KMS-11 (cell line): Measurements from ENCODE around the gene SPOCD1.

Source experiments
- H2AFZ ChIP-seq: fragments of 200-600 bp; sonication (generic); 2 replicates; pipeline ENCODE4 v1.6.1; 2016; ENCODE audit warnings: antibody characterized with exemption, mixed run types, low read depth
- H3K27ac ChIP-seq: fragments of 200-600 bp; sonication (generic); 2 replicates; pipeline ENCODE4 v1.6.1; 2016; ENCODE audit warnings: mild to moderate bottlenecking, mixed run types
- H3K27me3 ChIP-seq: fragments of 200-600 bp; sonication (generic); 2 replicates; pipeline ENCODE4 v1.6.1; 2017; ENCODE audit warnings: mild to moderate bottlenecking, low read depth, mixed run types, moderate library complexity; ENCODE audit not compliant: insufficient read depth
- H3K36me3 ChIP-seq: fragments of 200-600 bp; sonication (generic); 2 replicates; pipeline ENCODE4 v1.6.1; 2017; ENCODE audit warnings: mild to moderate bottlenecking, mixed run types; ENCODE audit not compliant: insufficient read depth
- H3K4me1 ChIP-seq: fragments of 200-600 bp; sonication (generic); 2 replicates; pipeline ENCODE4 v1.6.1; 2016; ENCODE audit warnings: mild to moderate bottlenecking, low read depth, mixed run types; ENCODE audit not compliant: poor library complexity, severe bottlenecking
- H3K4me2 ChIP-seq: fragments of 200-600 bp; sonication (generic); 2 replicates; pipeline ENCODE4 v1.7.0; 2016; ENCODE audit warnings: mild to moderate bottlenecking, mixed run types
- H3K4me3 ChIP-seq: fragments of 200-600 bp; sonication (generic); IDR thresholded peaks from 2 replicates; pipeline ENCODE4 v1.6.1; 2017; ENCODE audit warnings: low read depth, low read length, mixed read lengths; ENCODE audit not compliant: insufficient read depth
- H3K79me2 ChIP-seq: fragments of 200-600 bp; sonication (generic); 2 replicates; pipeline ENCODE4 v1.6.1; 2016; ENCODE audit warnings: low read depth, mixed run types; ENCODE audit not compliant: insufficient read depth
- H3K9ac ChIP-seq: fragments of 200-600 bp; sonication (generic); 2 replicates; pipeline ENCODE4 v1.6.1; 2016; ENCODE audit warnings: mild to moderate bottlenecking, mixed run types
- H4K20me1 ChIP-seq: fragments of 200-600 bp; sonication (generic); 2 replicates; pipeline ENCODE4 v1.6.1; 2016; ENCODE audit warnings: mild to moderate bottlenecking, mixed run types; ENCODE audit not compliant: insufficient read depth
- TF ChIP-seq, protein P1 (sequence below): fragments of 200-600 bp; sonication (generic); conservative IDR thresholded peaks from 2 replicates; pipeline ENCODE4 v1.6.1; 2017; ENCODE audit warnings: low read depth, mild to moderate bottlenecking, antibody characterized with exemption, low read length, moderate library complexity, mixed read lengths

The SPOCD1 gene

DNA sequence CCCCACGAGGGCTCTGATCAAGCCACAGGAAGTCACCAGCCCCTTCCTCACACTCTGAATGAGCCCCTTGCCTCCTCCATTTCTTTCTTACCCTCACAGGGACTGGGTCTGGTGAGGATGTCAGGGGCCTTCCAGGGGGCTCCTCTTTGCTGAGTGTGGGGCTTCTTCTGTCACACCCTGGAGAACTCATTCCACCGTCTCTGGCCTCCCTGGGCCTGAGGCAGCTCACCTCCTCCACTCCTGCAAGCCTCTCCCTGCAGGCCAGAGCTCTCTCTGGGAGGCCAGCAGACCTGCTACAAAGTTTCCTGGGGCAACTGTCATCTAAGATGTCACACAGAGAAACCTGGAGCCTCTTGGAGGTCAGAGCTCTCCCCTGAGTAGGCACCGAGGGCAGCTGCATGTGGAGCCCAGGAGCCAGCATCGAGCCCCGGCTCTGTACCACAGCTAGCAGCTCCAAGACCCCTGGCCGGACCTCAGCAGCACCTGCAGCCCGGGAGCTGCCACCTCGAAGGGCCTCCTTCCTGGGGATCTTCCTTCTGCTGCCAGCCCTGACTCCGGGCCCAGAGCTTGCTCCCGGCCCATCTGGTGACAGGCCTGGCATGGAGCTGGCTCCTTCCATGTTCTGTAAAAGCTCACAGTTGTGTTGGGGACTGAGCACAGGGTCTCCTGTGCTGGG lies 1.1 kb downstream of the SPOCD1 start:
- TF ChIP-seq, protein P1, sequence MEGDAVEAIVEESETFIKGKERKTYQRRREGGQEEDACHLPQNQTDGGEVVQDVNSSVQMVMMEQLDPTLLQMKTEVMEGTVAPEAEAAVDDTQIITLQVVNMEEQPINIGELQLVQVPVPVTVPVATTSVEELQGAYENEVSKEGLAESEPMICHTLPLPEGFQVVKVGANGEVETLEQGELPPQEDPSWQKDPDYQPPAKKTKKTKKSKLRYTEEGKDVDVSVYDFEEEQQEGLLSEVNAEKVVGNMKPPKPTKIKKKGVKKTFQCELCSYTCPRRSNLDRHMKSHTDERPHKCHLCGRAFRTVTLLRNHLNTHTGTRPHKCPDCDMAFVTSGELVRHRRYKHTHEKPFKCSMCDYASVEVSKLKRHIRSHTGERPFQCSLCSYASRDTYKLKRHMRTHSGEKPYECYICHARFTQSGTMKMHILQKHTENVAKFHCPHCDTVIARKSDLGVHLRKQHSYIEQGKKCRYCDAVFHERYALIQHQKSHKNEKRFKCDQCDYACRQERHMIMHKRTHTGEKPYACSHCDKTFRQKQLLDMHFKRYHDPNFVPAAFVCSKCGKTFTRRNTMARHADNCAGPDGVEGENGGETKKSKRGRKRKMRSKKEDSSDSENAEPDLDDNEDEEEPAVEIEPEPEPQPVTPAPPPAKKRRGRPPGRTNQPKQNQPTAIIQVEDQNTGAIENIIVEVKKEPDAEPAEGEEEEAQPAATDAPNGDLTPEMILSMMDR: no peak
- Histone ChIP-seq H3K9ac (no peak overlapping the region), H4K20me1 (no peaks in the 10 kb centered on the region), H3K27me3 (no peaks in the 10 kb centered on the region), H3K4me3 (no peak overlapping the region), H3K4me2 (no peak overlapping the region), H3K4me1 (peaks cover 9% of the 10 kb centered on the region), H2AFZ (no peak overlapping the region), H3K36me3 (no peaks in the 10 kb centered on the region), H3K27ac (no peak overlapping the region), H3K79me2 (no peaks in the 10 kb centered on the region)

DNA sequence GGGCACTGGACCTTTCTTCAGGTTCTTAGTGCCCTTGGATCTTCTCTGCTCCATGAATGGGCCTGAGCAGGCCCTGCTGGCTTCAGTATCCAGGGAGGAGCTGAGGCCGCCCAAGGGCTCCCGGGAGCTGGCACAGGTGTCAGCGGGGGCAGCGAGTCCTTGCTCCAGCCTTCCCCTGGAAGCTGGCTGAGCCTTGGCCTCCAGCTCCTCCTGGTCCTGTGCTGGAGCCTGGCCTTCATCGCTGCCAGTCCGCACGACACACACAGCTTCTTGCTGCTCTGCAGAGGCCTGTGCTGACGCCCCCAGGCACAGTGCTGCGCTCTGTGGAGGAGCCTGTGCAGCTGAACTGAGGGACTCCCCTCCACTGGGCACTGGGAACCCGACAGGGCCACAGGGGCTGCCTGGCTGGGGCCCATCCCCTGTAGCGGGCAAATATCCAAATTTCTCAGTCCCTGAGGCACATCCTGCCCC lies 1.7 kb downstream of the SPOCD1 start:
- Histone ChIP-seq H3K4me2 (no peak overlapping the region), H3K27ac (no peak overlapping the region), H3K27me3 (no peaks in the 10 kb centered on the region), H3K4me3 (no peak overlapping the region), H3K79me2 (no peaks in the 10 kb centered on the region), H4K20me1 (no peaks in the 10 kb centered on the region), H3K36me3 (no peaks in the 10 kb centered on the region), H3K9ac (no peak overlapping the region), H2AFZ (no peak overlapping the region), H3K4me1 (peaks cover 9% of the 10 kb centered on the region)
- TF ChIP-seq, protein P1: no peak

- H3K79me2 ChIP-seq: no peaks in the 10 kb centered on the region
- H3K4me2 ChIP-seq: no peak overlapping the region
- no peaks in the 10 kb centered on the region for H4K20me1 ChIP-seq
- H3K27ac ChIP-seq: no peak overlapping the region
- H3K4me1 ChIP-seq: peaks cover 9% of the 10 kb centered on the region
- H3K27me3 ChIP-seq: no peaks in the 10 kb centered on the region
- no peak overlapping the region for H3K9ac ChIP-seq
- H3K4me3 ChIP-seq: no peak overlapping the region
- no peak overlapping the region for H2AFZ ChIP-seq
- no peaks in the 10 kb centered on the region for H3K36me3 ChIP-seq
- TF ChIP-seq, protein P1: no peak
These were observed 3.5 kb downstream of the SPOCD1 start for GRCh38 chr1:31812158-31812829.

GRCh38 chr1:31811605-31812004 lies 4.2 kb downstream of the SPOCD1 start:
- Histone ChIP-seq H3K9ac (no peak overlapping the region), H2AFZ (no peak overlapping the region), H3K27ac (no peak overlapping the region), H3K4me3 (no peak overlapping the region), H3K4me1 (peaks cover 9% of the 10 kb centered on the region), H3K36me3 (no peaks in the 10 kb centered on the region), H3K27me3 (no peaks in the 10 kb centered on the region), H3K79me2 (no peaks in the 10 kb centered on the region), H3K4me2 (no peak overlapping the region), H4K20me1 (no peaks in the 10 kb centered on the region)
- TF ChIP-seq, protein P1: no peak
